ENCODE measurements around the gene SEMA3B.
"Not testable (repeated sequence)": the region's sequence is repeated elsewhere in the genome, so short reads cannot be mapped to it uniquely, and the experiment has no call there.

The SEMA3B gene

GRCh38 chr3:50268703-50269451 is at the start of gene SEMA3B:
Gene SEMA3B (plus strand): TSS chr3:50269147. CDS start chr3:50269241, 94 bp downstream.
- DNase-seq, result no peak

- DNase-seq, result no peak
Measured at GRCh38 chr3:50219285-50219684, 49.7 kb upstream of the SEMA3B start.

GRCh38 chr3:50220109-50220508 is 48.8 kb upstream of the SEMA3B start:
- no peak for DNase-seq

- no peak for DNase-seq
Measured at GRCh38 chr3:50221051-50221410, 47.9 kb upstream of the SEMA3B start.

GRCh38 chr3:50221411-50222168 is 47.4 kb upstream of the SEMA3B start:
- no peak for DNase-seq

GRCh38 chr3:50222169-50222528 is 46.8 kb upstream of the SEMA3B start:
- DNase-seq, result no peak

- no peak for DNase-seq
Measured at GRCh38 chr3:50224639-50225038, 44.3 kb upstream of the SEMA3B start.

- peak; percentile 25 for DNase-seq
Measured at GRCh38 chr3:50226888-50227389, 42.0 kb upstream of the SEMA3B start.

GRCh38 chr3:50227390-50228183 is 41.4 kb upstream of the SEMA3B start:
- DNase-seq, result peak; percentile 82

GRCh38 chr3:50228184-50228763 is 40.7 kb upstream of the SEMA3B start:
- DNase-seq, result not testable (repeated sequence)

GRCh38 chr3:50229490-50229889 is 39.5 kb upstream of the SEMA3B start:
- DNase-seq, result no peak

GRCh38 chr3:50230104-50230793 is 38.7 kb upstream of the SEMA3B start:
- DNase-seq, result no peak

GRCh38 chr3:50230794-50231125 is 38.2 kb upstream of the SEMA3B start:
- DNase-seq, result no peak

GRCh38 chr3:50231581-50231980 is 37.4 kb upstream of the SEMA3B start:
- no peak for DNase-seq

- no peak for DNase-seq
Measured at GRCh38 chr3:50232303-50232702, 36.6 kb upstream of the SEMA3B start.

- DNase-seq, result no peak
Measured at GRCh38 chr3:50233176-50233575, 35.8 kb upstream of the SEMA3B start.

- DNase-seq, result peak; percentile 88
Measured at GRCh38 chr3:50235716-50236483, 33.0 kb upstream of the SEMA3B start, which contains the start of gene GNAI2. Gene GNAI2 (plus strand): TSS chr3:50236204. CDS start chr3:50236336, 132 bp downstream.

GRCh38 chr3:50236484-50237132 is 32.3 kb upstream of the SEMA3B start:
- DNase-seq, result no peak

GRCh38 chr3:50237133-50237651 is 31.8 kb upstream of the SEMA3B start:
- no peak for DNase-seq

- DNase-seq, result peak; percentile 47
Measured at GRCh38 chr3:50237754-50238548, 31.0 kb upstream of the SEMA3B start.
